HG03196 (cell line): ENCODE data around the gene MTERF2.

Experiments used
- ATAC-seq: cut with Tn5 transposase; IDR thresholded peaks from one replicate; pipeline ENCODE4 v1.9.1; 2021; ENCODE audit not compliant: unreplicated experiment

The MTERF2 gene

GRCh38 chr12:106954462-106955376, 32.2 kb downstream of the MTERF2 start:
- ATAC-seq: no peak

- ATAC-seq: no peak
These were observed 33.3 kb downstream of the MTERF2 start for GRCh38 chr12:106953352-106954250.

- no peak for ATAC-seq
These were observed 36.4 kb downstream of the MTERF2 start for GRCh38 chr12:106950591-106950990.

- no peak for ATAC-seq
These were observed 39.5 kb downstream of the MTERF2 start for GRCh38 chr12:106947461-106947860.

GRCh38 chr12:106945261-106945851, 41.6 kb downstream of the MTERF2 start:
- ATAC-seq: no peak

GRCh38 chr12:106942775-106943174, 44.2 kb downstream of the MTERF2 start:
- ATAC-seq: no peak

GRCh38 chr12:106941481-106942156, 45.3 kb downstream of the MTERF2 start:
- ATAC-seq: no peak

GRCh38 chr12:106934277-106934676, 52.7 kb downstream of the MTERF2 start:
- ATAC-seq: no peak
